ENCODE results near the gene KIAA1614.

Gene KIAA1614

GRCh38 chr1:180908074-180908765 lies 4.5 kb upstream of the KIAA1614 start:
- DNase-seq (ENCODE audit: extremely low read depth in 1 of 2, low read depth in 1 of 2), result no peak

- no peak for DNase-seq (ENCODE audit: extremely low read depth in 1 of 2, low read depth in 1 of 2)
Measured at GRCh38 chr1:180909005-180909414, 3.7 kb upstream of the KIAA1614 start.

GRCh38 chr1:180909462-180909976 lies 3.2 kb upstream of the KIAA1614 start:
- DNase-seq (ENCODE audit: extremely low read depth in 1 of 2, low read depth in 1 of 2), result no peak

- no peak for DNase-seq (ENCODE audit: extremely low read depth in 1 of 2, low read depth in 1 of 2)
Measured at GRCh38 chr1:180911640-180912191, 981 bp upstream of the KIAA1614 start.

- no peak for DNase-seq (ENCODE audit: extremely low read depth in 1 of 2, low read depth in 1 of 2)
Measured at GRCh38 chr1:180912211-180912800, 391 bp upstream of the KIAA1614 start.

- no peak for DNase-seq (ENCODE audit: extremely low read depth in 1 of 2, low read depth in 1 of 2)
Measured at GRCh38 chr1:180915426-180915965, 2.8 kb downstream of the KIAA1614 start.

- DNase-seq (ENCODE audit: extremely low read depth in 1 of 2, low read depth in 1 of 2), result no peak
Measured at GRCh38 chr1:180916012-180916770, 3.5 kb downstream of the KIAA1614 start.

GRCh38 chr1:180916771-180917170 lies 4.1 kb downstream of the KIAA1614 start:
- no peak for DNase-seq (ENCODE audit: extremely low read depth in 1 of 2, low read depth in 1 of 2)

- DNase-seq (ENCODE audit: extremely low read depth in 1 of 2, low read depth in 1 of 2), result no peak
Measured at GRCh38 chr1:180917306-180918065, 4.8 kb downstream of the KIAA1614 start.

GRCh38 chr1:180918519-180918918 lies 5.8 kb downstream of the KIAA1614 start:
- no peak for DNase-seq (ENCODE audit: extremely low read depth in 1 of 2, low read depth in 1 of 2)

GRCh38 chr1:180919183-180919700 lies 6.5 kb downstream of the KIAA1614 start:
- DNase-seq (ENCODE audit: extremely low read depth in 1 of 2, low read depth in 1 of 2), result no peak

GRCh38 chr1:180920193-180920592 lies 7.5 kb downstream of the KIAA1614 start:
- no peak for DNase-seq (ENCODE audit: extremely low read depth in 1 of 2, low read depth in 1 of 2)

- DNase-seq (ENCODE audit: extremely low read depth in 1 of 2, low read depth in 1 of 2), result no peak
Measured at GRCh38 chr1:180920702-180921101, 8.0 kb downstream of the KIAA1614 start.

- no peak for DNase-seq (ENCODE audit: extremely low read depth in 1 of 2, low read depth in 1 of 2)
Measured at GRCh38 chr1:180921386-180921785, 8.7 kb downstream of the KIAA1614 start.

- DNase-seq (ENCODE audit: extremely low read depth in 1 of 2, low read depth in 1 of 2), result no peak
Measured at GRCh38 chr1:180921891-180922630, 9.4 kb downstream of the KIAA1614 start.

- no peak for DNase-seq (ENCODE audit: extremely low read depth in 1 of 2, low read depth in 1 of 2)
Measured at GRCh38 chr1:180922631-180923015, 9.9 kb downstream of the KIAA1614 start.

- DNase-seq (ENCODE audit: extremely low read depth in 1 of 2, low read depth in 1 of 2), result no peak
Measured at GRCh38 chr1:180923021-180923841, 10.5 kb downstream of the KIAA1614 start.

- no peak for DNase-seq (ENCODE audit: extremely low read depth in 1 of 2, low read depth in 1 of 2)
Measured at GRCh38 chr1:180923887-180924286, 11.2 kb downstream of the KIAA1614 start.

GRCh38 chr1:180924939-180925338 lies 12.2 kb downstream of the KIAA1614 start:
- DNase-seq (ENCODE audit: extremely low read depth in 1 of 2, low read depth in 1 of 2), result no peak

Measured in stimulated activated CD8-positive, alpha-beta memory T cell treated with anti-CD3 and anti-CD28 coated beads, Interleukin-7, amount 100 ng/mL, for 48 hours (primary cell).